NCI-H1694 (cell line): ENCODE measurements around the gene FAF2.
"Not testable (repeated sequence)": the region's sequence is repeated elsewhere in the genome, so short reads cannot be mapped to it uniquely, and the experiment has no call there.

Source experiments
- DNase-seq: peaks from one replicate; lab custom pipeline; 2025; lab: John Stamatoyannopoulos, UW

The FAF2 gene

DNA sequence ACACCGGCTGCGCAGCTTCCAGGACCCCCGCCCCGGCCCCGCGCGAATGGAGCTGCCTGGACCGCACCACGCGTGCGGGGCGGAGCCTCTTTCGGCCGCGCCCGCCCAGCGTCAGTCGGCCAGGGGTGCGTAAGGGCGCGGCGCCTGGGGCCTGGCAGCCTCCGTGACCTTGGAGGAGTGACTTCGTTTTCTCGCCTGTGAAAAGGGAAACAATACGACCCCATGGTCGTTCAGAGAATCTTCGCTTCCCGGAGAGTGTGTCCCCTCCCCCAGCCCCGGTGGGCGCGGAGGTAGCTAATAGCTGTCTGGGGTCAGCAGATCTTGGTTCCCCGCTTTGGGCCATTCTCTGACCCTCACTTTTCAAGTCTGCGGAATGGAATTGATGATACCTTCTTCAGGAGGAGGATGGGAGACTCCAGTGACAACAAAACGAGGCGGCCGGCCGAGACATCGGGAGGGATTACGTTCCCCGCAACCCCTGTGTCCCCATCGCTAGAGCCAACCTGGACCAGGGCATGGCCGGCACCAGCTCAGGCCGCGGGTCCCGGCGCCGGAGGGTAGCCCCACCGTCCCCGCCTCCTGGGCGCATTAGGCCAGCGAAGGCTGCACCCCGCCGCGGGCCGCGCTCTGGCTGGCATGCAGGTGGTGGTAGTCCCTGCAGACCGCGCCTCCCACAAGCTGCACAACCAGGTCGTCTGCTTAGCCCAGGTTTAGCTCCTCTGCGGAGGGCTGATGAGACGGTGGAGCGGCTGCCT is 95.4 kb downstream of the FAF2 start:
- DNase-seq, result peak; percentile 14

- DNase-seq, result no peak
Measured at GRCh38 chr5:176545388-176545736, 97.2 kb downstream of the FAF2 start.

GRCh38 chr5:176545737-176546509 is 97.7 kb downstream of the FAF2 start:
- no peak for DNase-seq

DNA sequence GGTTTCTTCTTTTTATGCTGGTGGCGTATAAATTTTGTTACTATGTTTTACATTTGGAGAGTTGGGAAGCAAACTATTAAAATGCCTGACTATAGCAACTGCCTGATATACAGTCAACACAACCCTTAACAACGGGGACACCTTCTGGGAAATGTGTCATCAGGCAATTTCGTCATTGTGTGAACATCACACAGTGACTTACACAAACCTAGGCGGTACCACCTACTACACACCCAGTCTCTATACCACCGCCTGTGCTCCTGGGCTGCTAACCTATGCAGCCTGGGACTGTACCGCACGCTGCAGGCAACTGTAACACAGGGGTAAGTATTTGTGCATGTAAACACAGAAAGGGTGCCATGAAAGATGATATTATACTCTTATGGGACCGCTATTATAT is 99.6 kb downstream of the FAF2 start:
- no peak for DNase-seq

GRCh38 chr5:176548967-176549444 is 100.8 kb downstream of the FAF2 start, which contains the start of gene CDHR2:
Gene CDHR2, plus strand, starts transcription at chr5:176549342. Its CDS starts 16,011 bp downstream, at chr5:176565353.
- DNase-seq, result no peak

DNA sequence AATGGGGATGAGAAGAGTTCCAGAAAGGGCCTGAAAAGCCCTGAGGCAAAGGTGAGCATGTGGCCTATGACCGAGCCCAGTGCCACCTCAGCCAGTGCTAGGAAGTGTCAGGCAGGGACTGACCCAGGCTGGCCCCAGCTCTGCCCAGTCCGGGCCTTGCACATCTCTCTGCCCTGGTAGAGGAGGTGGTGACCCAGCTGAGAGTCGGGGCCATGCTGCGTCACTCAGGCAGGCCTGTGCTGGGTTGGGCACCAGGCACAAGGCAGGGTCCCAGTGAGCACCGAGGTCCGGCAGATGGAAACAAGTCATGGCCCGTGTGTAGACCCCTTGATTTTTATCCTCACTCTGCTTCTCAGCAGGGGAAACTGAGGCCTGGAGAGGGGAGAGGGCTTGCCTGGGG is 101.7 kb downstream of the FAF2 start:
- no peak for DNase-seq

DNA sequence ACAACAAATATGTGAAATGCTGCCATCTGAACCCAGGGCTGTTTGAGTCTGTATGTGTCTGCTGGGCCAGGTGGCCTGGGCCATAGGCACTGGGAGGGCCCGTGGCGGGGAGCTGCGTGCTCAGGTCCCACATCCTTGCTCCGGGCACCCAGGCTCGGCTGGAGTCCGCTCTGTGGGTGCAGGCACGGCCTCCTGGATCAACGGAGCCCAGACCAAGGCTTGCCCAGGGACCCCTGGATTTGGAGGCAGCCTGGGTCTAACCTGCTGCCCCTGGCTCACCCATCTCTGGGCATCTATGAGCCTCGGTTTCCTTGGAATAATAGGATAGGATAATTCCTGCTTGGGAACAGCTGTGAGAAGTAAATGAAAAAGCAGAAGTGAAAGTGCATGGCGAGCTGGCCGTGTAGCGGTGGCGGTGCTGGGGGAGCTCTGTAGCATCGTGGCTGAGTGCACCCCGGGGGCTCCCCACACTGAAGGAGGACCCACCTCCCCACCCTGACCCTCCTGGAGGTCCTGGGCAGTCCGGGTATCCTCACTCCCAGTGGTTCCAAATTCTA is 102.2 kb downstream of the FAF2 start:
- no peak for DNase-seq

DNA sequence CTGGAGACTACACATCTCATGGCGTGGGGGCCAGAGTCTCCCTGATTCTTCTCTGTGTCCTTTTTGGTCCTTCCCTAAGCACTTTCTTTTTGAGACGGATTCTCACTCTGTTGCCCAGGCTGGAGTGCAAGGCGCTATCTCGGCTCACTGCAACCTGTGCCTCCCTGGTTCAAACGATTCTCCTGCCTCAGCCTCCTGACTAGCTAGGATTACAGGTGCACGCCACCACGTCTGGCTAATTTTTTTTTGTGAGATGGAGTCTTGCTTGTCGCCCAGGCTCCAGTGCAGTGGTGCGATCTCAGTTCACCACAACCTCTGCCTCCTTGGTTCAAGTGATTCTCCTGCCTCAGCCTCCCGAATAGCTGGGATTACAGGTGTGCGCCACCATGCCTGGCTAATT is 102.8 kb downstream of the FAF2 start:
- not testable (repeated sequence) for DNase-seq

GRCh38 chr5:176552332-176552869 is 104.2 kb downstream of the FAF2 start:
- no peak for DNase-seq

DNA sequence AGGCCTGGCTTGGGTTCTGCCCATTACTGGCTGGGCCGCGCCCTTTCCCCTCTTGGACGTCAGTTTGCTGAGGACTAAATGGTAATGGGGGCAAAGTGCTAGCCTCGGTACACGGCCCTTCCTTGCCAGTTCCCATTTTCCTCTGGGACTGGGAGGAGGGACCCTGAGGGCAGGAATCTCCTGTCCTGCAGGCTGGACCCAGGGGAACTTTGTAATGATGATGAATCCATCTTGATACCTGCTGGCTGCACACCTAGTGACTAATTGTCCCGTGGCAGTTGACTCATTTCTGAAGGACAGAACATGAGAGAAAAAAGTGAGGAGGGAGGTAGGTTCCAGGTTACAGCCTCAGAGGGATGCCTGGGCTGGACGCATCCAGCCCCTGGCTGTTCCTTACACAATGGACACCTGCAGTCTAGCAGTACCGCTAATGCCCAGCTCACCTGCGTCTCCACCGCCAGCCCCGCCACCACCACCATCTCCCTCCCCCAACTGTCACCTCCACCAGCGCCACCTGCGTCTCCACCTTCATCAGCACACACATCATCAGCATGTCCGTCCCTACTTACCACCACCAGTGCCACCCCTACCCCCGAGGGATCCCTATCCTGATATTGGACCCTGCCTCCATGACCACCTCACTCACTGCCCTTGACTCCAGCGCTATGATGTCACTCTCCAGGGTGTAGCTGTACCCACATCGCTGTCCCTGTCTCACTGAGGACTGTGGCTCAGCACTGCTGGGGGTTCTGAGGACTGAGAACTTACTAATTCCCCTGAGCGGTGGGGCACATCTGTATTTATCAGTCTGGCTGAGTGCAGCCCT is 105.3 kb downstream of the FAF2 start:
- no peak for DNase-seq

DNA sequence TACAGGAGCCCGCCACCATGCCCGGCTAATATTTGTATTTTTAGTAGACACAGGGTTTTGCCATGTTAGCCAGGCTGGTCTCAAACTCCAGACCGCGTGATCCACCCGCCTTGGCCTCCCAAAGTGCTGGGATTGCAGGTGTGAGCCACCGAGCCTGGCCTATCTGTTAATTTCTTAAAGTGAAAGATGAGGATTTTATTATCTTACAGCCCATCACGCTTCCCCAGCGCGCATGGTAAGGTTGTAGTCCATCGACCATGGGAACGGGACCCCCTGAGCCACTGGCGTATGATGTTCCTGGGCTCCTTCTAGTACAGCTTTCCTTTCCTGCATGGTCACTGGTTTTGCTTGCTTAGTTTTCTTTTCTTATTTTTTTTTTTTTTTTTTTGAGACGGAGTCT is 109.7 kb downstream of the FAF2 start:
- DNase-seq, result no peak
